ENCODE results near the gene P2RY2. TPM values are rescaled to one million over a fixed set of nuclear protein-coding genes. Genes with fewer than 3 reads are reported as not detected.

Gene P2RY2
- total RNA-seq, 1 donor = under 0.01 TPM

- TF ChIP-seq CTCF (IDR thresholded peaks at IDR 0.05; ENCODE audit: insufficient read depth, low read depth, low read length) = no peak
- H3K4me3 ChIP-seq (ENCODE audit: low read depth, low read length) = no peak overlapping the region
- no peak for DNase-seq (ENCODE audit: low read depth)
These were observed 40.3 kb downstream of the P2RY2 start for GRCh38 chr11:73258104-73259035.

GRCh38 chr11:73259406-73260126, 41.5 kb downstream of the P2RY2 start:
- no peak for TF ChIP-seq CTCF (IDR thresholded peaks at IDR 0.05; ENCODE audit: insufficient read depth, low read depth, low read length)
- DNase-seq (ENCODE audit: low read depth) = no peak
- no peak overlapping the region for H3K4me3 ChIP-seq (ENCODE audit: low read depth, low read length)

- TF ChIP-seq CTCF (IDR thresholded peaks at IDR 0.05; ENCODE audit: insufficient read depth, low read depth, low read length) = no peak
- DNase-seq (ENCODE audit: low read depth) = no peak
These were observed 42.0 kb downstream of the P2RY2 start for GRCh38 chr11:73260127-73260457.

GRCh38 chr11:73262851-73263495, 44.9 kb downstream of the P2RY2 start:
- H3K4me3 ChIP-seq (ENCODE audit: low read depth, low read length) = no peak overlapping the region
- no peak for TF ChIP-seq CTCF (IDR thresholded peaks at IDR 0.05; ENCODE audit: insufficient read depth, low read depth, low read length)
- peak; percentile 23 for DNase-seq (ENCODE audit: low read depth)

More at GRCh38 chr11:73260127-73260457, 42.0 kb downstream of the P2RY2 start:
- no peak overlapping the region for H3K4me3 ChIP-seq (ENCODE audit: low read depth, low read length)

GRCh38 chr11:73263640-73264039, 45.6 kb downstream of the P2RY2 start:
- no peak for TF ChIP-seq CTCF (IDR thresholded peaks at IDR 0.05; ENCODE audit: insufficient read depth, low read depth, low read length)
- DNase-seq (ENCODE audit: low read depth) = no peak
- H3K4me3 ChIP-seq (ENCODE audit: low read depth, low read length) = no peak overlapping the region

GRCh38 chr11:73265278-73265810, 47.3 kb downstream of the P2RY2 start:
- TF ChIP-seq CTCF (IDR thresholded peaks at IDR 0.05; ENCODE audit: insufficient read depth, low read depth, low read length) = no peak
- H3K4me3 ChIP-seq (ENCODE audit: low read depth, low read length) = no peak overlapping the region
- no peak for DNase-seq (ENCODE audit: low read depth)
